Thyroid gland (tissue), 4 donors: ENCODE results near the gene HINT1.

Source experiments
- POLR2A ChIP-seq, 2 donors: fragments of 450-650 bp; IDR thresholded peaks; one replicate each; pipeline ENCODE4 v1.6.1; 2017; ENCODE audit warnings: antibody characterized with exemption in 2 of 2, mild to moderate bottlenecking in 2 of 2, moderate library complexity in 1 of 2
- TF ChIP-seq, protein P1 (sequence below), 6 experiments: fragments of 200-600 bp in 3 of 6; fragments of 450-650 bp in 3 of 6; sonication (generic) in 3 of 6; IDR thresholded peaks; one replicate each; pipeline ENCODE4 v1.5.1; 2016 to 2019; ENCODE audit warnings: antibody characterized with exemption in 6 of 6, mild to moderate bottlenecking in 2 of 6, inconsistent platforms in 1 of 6, moderate library complexity in 1 of 6

DNA sequence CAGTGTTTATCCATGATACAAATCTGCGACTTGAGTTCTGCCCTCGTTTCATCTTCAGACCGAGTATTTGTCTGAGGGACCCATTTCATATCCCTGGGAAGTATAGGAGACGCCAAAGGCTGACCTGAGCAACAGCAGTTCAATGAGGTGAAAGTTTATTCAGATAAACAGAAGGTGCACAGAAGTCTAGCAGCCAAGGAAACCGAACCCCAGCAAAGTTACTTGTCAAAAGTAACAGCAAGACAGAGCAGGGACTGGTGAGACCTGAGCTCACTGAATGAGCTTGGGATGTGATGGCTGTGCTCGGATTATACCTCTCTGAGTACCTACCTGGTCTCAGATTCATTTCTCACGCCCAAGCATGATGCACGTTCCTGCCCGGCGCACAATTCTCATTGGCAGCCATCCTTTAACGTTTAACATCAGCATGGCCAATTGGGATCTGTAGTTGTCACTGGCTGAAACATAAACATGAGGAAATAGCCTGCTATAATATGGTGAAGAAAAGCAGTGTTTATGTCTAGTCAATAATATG is 6.3 kb upstream of the HINT1 start:
- TF ChIP-seq, protein P1, sequence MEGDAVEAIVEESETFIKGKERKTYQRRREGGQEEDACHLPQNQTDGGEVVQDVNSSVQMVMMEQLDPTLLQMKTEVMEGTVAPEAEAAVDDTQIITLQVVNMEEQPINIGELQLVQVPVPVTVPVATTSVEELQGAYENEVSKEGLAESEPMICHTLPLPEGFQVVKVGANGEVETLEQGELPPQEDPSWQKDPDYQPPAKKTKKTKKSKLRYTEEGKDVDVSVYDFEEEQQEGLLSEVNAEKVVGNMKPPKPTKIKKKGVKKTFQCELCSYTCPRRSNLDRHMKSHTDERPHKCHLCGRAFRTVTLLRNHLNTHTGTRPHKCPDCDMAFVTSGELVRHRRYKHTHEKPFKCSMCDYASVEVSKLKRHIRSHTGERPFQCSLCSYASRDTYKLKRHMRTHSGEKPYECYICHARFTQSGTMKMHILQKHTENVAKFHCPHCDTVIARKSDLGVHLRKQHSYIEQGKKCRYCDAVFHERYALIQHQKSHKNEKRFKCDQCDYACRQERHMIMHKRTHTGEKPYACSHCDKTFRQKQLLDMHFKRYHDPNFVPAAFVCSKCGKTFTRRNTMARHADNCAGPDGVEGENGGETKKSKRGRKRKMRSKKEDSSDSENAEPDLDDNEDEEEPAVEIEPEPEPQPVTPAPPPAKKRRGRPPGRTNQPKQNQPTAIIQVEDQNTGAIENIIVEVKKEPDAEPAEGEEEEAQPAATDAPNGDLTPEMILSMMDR (IDR thresholded peaks at IDR 0.05): no peak
- no peak for TF ChIP-seq POLR2A (IDR thresholded peaks at IDR 0.05)
